NCI-H2227 treated with DMSO at 0.1 percent for 48 hours (cell line): ENCODE data around the gene TREML1.
"Not testable (repeated sequence)": the region's sequence is repeated elsewhere in the genome, so short reads cannot be mapped to it uniquely, and the experiment has no call there.

Experiments
- DNase-seq: peaks from one replicate; lab custom pipeline; 2025; lab: John Stamatoyannopoulos, UW

TREML1 gene, protein sequence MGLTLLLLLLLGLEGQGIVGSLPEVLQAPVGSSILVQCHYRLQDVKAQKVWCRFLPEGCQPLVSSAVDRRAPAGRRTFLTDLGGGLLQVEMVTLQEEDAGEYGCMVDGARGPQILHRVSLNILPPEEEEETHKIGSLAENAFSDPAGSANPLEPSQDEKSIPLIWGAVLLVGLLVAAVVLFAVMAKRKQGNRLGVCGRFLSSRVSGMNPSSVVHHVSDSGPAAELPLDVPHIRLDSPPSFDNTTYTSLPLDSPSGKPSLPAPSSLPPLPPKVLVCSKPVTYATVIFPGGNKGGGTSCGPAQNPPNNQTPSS

DNA sequence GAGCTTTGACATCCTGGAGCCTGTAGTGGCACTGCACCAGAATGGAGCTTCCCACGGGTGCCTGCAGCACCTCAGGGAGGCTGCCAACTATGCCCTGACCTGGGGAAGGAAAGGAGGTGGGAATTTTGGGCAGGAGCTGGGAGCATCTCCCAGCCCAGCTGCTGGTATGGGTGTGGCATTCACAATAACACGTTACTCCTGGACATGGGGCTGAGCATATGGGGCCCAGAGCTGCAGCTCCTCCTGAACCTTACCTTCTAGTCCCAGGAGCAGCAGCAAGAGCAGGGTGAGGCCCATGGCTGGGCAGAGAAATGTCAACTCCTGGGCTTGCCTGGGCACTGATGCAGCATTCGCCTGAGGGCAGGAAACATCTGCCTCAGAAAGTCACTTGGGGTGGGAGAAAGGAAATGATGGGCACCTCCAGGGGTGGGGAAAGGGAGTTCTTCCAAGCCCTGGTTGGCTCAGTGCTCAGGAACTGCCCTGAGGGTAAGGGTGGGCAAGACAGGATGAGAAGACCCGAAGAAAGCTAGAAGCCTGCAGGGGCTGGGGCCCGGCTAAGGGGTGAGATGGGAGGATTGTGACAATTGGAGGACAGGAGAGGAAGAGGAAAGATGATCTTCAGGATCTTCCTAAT lies at the start of gene TREML1:
Gene TREML1 (minus strand): TSS at position 356 of the 634 bp plus-strand sequence. CDS start 59 bp downstream, at position 297.
- DNase-seq = no peak

DNA sequence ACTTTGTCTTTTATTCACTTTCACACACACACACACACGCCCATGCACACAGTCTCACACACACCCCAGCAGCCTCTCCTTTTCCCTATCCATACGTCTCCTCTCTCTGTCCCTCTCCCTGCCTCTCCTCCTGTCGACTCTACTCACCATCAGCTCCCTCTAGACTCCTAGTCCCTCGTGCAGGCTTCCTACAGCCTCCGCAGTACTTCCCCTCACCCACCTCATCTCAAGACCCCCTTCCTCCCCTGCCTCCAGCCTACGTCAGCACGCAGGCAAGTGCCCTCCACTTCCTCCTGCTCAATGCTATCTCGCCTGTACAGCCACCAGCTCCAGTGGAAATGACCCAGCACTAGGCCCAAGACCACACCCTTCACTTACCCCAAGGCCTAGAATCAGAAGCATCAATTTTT lies 47.6 kb upstream of the TREML1 start:
- no peak for DNase-seq

DNA sequence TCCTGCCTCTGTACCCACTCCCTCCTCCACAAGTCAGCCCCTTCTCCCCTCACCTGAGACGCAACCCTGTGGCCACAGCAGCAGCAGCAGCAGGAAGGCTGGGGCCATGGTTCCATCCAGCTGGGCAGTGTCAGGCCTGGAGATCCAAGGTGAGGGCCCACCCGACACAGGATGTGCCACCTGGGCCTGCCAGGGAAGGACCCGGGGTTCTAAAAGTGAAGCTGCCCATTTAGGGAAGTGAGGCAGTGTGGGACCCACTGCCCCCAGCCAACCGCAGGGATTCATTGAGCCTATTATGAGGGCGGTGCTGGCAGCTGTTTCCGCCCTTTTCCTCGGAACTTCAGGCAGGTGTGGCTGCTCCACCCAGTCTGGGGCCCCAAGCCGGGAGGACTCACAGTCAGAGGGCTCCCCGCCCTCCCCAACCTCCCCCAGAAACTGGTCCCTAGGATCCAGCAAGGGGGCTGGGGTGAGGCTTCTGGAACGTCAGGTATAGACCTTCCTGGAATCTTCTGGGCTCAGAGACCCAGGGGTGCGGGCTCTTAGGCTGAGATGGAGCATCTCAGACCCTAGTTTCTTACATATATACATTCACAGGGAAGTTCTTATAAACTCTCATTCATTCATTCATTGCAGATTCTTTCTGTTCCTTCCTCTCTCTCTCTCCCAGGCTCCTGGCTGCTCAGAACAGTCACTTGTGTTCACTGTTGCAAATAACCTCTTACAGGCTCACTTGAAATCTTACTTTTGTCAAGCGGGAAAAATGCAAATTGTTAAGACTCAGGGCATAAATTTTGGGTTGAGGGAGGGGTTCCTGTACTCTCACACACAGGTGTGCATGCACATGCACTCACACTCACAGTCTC lies 47.0 kb upstream of the TREML1 start, which contains the start of gene TREML2:
Gene TREML2 (minus strand): TSS at position 249 of the 863 bp plus-strand sequence. CDS start 141 bp downstream, at position 108.
- no peak for DNase-seq

DNA sequence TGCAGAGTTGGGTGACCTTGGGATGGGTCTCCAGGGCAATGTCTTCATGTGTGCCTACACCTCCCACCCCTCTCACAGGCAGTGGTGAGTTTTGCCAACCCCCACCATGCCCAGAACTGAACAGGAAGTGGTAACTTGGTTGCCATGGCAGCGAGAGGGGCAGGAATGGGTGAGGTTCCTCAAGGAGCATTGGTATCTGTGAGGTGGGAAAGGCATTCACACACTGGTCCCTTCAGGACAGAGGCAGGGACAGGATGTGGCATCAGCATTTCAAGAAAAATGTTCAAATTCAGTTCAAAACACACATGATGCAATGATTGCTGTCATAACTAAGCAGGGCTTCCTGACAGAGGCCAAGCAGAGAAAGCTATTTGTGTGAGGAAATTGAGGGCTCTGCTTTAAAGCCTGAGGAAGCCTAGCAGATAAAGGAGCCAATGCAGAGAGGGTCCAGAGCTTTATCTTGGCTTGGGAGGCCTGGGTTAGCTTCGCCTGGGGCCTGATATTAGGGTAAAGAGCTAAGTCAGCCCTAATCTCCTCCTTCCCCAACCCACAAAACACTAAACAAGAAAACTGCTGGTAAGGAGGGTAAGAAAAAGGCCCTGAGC lies 46.3 kb upstream of the TREML1 start:
- no peak for DNase-seq

DNA sequence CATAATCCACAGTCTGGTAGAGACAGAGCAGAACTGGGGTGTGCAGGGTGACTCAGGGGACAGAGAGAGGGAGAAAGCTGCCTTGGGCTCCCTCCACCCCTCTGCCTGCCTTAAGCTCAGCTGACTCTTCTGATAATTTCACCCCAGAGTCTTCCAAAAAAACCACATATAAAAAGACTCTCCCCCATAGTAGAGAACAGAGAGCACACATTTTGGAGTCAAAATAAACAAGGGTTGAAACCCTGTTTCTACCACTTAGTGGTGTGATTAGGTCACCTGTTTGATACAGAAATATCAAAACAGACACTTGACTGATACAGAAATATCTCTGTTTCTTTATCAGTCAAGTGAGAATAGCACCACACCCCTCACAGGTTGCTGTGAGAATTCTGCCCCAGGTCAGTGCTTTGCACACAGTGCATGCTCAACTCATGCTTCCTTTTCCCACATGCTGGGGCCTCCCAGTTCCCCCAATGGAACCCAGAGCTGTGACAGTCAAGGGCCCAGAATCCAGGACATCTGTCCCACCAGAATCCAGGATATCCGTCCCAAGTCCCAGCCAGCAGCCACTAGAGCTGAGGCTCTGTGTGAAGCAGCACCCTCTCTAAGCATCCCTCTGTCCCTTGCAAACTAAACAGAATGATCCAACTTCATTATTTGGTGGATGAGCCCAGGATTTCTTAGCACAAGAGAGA lies 45.6 kb upstream of the TREML1 start:
- DNase-seq = no peak

DNA sequence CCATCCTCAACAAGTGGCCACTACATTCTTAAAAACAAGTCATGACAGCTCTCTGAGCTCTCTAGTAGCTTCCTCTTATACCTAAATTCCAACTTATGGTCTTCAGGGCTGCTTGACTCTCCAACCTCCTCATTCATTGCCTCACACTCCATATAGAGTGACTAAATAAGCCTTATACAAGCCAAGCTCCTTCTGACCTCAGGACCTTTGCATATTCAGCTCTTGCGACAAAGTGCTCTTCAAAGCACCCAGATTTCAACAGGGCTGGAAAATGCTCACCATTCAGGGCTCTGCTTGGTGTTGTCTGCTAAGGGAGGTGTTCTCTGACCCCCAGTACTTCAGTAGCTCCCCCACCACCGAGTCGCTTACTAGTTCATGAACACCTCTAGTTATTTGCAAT lies 43.1 kb upstream of the TREML1 start:
- no peak for DNase-seq

DNA sequence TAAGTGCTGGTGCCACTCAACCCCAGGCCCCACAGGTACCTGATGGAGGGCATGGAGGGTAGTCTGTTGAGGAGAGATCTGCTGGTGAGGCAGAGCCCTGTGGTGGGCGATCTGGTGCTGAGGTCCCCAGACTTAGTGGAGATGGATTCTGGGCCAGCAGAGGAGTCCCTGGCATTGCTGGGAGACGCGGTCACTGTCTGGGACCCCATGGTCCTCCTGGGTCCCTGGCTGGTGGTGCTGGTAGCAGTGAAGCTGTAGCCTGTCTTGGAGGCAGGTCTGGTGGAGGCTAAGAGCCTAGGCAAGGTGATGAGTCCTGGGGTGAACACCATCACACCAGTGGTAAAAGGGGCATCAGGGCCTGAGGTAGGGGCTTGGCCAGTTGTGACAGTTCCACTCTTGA lies 40.2 kb upstream of the TREML1 start:
- no peak for DNase-seq

DNA sequence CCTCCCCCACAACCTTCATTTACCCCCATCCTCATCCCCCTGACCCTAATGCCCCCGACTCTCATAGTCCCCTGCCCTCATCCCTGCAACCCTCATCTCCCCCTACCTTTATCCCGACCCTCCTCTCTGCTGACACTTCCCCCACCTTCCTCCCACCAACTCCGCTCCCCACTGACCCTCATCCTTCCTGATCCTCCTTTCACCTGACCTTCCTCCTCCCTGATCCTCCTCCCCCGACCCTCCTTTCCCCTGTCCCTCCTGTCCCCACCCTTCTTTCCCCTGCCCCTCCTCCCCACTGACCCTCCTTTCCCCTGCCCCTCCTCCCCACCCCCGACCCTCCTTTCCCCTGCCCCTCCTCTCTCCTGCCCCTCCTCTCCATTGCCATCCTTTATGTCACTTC lies 39.7 kb upstream of the TREML1 start:
- DNase-seq = no peak

DNA sequence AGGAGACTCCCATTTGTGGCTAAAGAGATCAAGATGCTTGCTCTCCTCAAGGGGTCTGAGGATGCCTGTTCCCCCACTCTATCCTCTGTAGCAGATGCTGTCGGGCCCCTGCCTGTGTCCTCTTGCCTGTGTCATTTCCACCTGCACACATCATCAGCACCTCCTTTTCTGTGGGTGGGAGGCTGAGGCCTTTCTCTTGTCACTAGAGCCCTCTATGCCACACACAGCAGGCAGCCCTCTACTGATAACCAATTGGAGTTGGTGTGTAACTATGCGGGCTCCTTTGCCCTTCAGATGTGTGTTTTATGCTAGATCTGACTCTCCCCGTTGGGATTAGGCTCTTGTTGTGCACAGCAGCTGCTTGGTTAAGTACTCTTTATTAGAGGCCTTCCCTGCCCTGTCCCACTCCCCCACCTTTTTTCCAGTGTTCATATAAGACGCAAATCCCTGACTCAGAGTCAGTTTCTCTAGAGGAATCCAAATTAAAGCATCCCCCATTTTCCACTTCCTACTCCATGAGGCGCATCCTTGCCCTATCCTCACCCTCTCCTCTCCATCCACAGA lies 39.1 kb upstream of the TREML1 start:
- DNase-seq = no peak

DNA sequence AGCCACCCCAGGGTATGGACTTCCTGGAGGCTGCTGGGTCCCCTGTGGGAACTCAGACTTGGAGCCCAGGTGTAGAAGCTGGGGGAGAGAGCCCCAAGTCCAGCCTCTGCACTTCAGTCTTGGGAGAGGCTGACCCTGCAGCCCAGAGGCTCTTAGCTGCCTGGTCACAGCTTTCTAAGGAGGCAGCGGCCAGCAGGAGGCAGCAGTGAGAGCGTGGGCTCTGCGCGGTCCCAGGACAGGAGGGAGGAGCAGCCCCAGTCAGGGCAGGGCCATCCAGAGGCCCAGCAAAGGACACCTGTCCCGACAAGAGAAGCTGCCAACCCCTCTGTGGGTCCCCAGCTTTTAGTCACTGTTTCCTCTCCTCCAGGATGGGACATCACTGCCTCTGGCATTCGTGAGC lies 37.4 kb upstream of the TREML1 start:
- no peak for DNase-seq

DNA sequence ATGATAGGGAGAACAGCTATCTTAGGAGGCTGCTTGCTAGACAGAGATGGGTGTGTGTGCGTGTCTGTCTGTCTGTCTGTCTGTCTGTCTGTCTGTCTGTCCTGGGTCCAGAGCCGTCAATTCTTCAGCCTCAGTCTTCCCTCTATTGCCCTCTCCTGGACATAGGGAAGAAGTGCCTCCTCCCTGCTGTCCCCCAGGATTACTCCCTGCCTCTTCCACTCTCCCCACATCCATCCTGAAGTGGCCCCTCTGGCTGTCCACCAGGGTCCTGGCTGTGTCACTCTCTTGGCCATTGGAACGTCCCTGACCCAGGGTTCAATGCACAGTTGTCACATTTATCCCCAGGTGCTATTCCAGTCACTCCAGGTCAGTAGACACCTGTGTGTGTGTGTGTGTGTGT lies 36.6 kb upstream of the TREML1 start:
- DNase-seq = no peak

DNA sequence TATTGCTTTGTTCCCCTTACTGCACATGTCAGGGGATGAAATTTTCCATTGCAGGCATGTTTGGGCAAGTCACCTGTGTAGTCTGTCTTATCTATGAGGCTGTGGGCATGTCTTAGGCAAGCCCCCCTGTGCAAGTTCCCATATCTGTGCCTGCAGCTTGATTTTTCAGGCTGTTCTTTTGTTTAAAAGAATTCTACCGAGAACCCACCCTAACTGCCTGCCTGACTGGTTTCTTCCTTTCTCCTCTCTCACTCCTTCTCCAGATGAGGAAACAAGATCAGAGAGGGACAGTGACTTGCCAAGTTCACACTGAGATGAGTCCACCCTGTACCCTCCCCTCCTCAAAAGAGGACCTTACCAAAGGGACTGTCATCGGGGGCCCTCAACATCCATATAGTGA lies 35.8 kb upstream of the TREML1 start:
- no peak for DNase-seq

DNA sequence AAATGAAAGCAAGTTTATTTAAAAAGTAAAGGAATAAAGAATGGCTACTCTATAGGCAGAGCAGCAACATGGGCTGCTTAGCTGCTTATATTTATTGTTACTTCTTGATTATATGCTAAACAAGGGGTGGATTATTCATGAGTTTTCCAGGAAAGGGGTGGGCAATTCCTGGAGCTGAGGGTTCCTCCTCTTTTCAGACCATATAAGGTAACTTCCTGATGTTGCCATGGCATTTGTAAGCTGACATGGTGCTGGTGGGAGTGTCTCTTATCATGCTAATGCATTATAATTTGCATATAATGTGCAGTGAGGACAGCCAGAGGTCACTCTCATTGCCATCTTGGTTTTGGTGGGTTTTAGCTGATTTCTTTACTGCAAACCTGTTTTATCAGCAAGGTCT lies 34.9 kb upstream of the TREML1 start:
- not testable (repeated sequence) for DNase-seq

DNA sequence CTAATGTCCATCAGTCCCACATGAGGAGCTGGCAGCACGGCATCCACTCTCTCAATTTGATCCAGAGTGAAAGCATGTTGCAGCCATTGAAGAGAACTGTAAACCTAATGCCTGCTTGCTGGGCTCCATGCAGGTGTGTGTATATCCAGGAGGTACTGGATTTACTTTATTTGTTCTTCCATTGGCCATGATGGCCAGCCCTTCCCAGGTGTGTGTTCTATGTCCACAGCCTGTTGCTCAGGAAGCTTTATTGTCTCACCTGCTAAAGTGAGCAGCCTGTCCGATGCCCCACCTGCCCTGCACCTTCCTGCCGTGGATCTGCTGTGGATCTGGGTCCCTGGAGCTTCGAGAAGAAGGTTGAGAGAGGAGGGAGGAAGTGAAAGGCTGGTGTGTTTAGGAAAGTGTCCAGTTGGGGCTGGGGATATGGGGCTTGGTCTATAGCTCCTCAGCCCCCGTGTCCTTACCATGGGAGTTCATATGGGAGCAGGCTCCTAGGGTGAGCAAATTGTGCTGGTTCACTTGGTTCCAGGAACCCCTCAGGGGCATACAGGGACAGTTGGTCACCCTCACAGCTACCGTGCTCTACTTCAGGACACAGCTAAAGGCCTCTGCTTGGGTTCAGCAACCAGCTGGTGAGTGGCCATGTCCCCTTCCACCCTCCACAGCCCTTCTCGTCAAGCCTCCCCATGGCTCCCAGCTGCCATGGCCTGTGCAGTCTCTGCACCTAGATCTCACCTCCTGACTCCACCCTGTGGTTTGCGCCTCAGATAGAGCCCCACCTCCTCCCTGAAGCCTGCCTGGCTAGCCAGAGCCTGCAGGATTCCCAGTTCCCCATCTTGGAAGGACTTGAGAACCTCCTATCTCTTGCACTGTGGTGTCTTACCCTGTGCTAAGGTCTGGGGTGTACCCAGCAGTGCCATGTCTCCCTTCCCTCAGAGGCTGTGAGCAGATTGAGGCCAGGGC lies 34.1 kb upstream of the TREML1 start:
- no peak for DNase-seq

DNA sequence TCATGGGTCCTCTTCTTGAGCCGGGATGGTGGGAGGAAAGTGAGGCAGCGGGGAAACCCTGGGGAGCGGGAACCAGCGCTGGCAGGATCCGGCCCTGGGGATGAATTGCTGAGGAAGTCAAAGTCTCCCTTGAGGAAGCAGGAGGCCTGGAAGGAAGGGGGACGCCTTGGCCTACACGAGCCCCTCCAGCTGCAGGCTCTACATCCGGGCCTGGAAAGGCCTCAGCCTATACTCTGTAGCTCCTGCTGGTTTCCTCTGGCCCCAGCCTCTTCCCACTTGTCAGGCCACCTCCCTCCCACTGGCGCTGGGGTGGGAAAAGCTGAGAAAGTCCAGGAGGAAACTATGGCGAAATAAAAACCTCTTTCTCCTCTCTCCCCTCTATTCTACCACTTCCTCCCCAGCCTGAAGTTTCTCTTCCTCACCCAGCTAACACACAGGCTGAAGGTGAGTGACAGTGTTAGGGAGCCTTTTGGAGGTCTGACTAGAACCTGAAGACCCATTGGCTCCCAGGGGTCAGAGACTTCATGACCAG lies 31.9 kb upstream of the TREML1 start:
- DNase-seq = no peak

DNA sequence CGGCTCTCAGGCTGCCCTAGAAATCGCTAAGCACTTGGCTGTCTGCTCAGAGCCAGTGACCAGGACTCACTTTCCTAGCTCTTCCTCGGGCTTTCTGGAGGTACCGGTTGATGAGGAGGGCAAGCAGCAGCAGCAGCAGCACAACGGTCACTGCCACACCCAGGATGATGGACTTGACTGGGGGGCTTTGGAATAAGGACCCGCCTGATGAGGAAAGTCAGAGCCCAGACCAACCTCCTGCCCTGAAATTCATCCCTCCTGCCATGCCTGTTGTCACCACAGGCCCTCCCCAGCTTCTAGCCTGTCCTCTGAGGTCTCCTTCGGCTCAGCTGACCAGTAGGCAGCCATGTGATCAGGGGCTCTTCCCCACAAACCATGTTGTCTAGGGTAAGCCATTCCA lies 30.6 kb upstream of the TREML1 start:
- DNase-seq = no peak

DNA sequence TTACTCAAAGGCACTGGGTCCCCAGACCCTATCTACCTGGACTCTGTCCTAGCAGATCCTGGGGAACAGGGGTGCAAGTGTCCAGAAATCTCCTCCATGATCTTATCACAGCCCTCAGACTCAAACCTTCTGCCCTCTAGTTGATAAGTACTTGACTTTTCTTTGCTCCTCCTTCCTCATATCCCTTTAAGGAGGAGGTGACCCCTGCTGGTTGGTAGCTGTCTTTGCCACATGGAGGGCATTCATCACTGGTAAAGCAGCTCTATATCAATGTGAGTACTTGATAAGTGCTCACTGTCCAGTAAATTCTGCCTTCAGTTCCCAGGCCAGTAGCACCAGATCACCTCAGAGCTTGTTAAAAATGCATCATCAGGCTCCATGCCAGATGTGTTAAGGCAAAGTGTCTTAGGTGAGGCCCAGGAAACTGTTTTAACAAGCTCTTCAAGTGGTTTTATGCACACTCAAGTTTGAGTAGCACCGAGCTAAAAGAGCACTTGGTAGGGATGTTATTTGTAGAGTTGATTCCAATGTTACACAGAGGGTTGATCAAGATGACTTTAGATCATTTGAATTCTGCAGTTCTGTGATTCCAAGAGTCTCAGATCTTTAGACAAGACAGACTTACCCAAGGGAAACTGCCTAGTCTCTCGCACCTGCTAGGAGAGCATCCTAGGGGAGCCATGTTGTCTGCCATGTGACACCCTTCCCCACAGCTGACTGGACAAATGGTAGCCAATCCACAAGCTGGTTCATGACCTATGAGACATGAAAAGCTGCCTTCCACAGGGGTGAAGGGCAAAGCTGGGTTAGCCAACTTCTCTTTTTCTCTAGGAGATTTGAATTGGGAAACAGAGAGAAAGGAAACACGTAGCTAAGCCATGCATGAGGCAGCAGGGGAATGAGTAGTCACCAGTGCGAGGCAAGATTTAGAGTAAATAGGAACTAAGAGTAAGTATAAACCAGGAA lies 28.2 kb upstream of the TREML1 start:
- DNase-seq = no peak

DNA sequence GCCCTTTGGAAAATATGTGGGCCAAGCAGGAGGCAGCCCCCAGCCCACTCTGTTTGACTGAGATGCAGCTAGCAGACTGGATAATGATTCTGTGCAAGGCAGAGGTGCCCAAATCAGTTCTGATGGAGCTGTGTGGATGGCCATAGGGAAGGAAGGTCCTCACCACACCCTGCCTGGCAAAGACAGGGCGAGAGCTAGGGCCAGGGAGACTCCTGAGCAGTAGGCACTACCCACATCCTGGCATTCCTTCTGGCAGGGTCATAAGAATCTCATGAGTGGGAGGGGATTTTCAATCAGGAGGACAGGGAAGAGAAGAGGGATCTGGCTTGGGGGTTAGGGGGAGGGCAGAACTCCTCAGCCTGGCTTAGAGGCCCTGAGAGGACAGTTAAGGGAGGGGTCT lies 27.4 kb upstream of the TREML1 start:
- DNase-seq = no peak

DNA sequence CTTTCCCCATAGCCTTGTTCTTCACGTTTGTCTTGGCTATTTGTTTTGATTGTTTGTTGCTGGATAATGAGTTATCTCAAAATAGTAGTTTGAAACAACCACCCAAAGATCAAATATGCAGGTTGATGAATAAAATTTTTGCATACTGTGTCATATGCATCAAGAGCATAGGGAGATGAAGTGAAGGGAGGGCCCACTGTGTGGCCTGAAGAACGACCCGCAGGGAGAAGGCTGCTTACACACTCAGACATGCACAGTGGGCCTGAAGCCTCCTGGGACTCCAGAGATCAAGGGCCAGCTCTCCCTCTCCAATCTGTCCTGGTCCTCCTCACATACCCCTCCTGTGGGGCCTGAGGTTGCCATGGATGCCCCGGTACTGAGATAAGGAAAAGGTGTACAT lies 25.0 kb upstream of the TREML1 start:
- no peak for DNase-seq
